Trophoblast cell (in vitro differentiated cells and primary cell): Measurements from ENCODE around the gene COA5.

Experiments
- DNase-seq, 2 donors: peaks; one replicate each; pipeline ENCODE4 v3.0.0-alpha.2; 2016
- H2AFZ ChIP-seq: 2 replicates; pipeline ENCODE4 v1.6.1; 2013; ENCODE audit warnings: low read length, moderate library complexity, mild to moderate bottlenecking; ENCODE audit not compliant: insufficient read depth, poor library complexity
- H2AK5ac ChIP-seq: 2 replicates; pipeline ENCODE4 v1.6.1; 2013; ENCODE audit warnings: mild to moderate bottlenecking, low read length
- H2BK120ac ChIP-seq: 2 replicates; pipeline ENCODE4 v1.6.1; 2013; ENCODE audit warnings: low read length, mild to moderate bottlenecking, moderate library complexity; ENCODE audit not compliant: insufficient read depth, poor library complexity
- H2BK12ac ChIP-seq: 2 replicates; pipeline ENCODE4 v1.6.1; 2013; ENCODE audit warnings: mild to moderate bottlenecking, low read length, moderate library complexity
- H2BK5ac ChIP-seq: 2 replicates; pipeline ENCODE4 v1.6.1; 2013; ENCODE audit warnings: low read length, low read depth, moderate library complexity, mild to moderate bottlenecking; ENCODE audit not compliant: poor library complexity
- H3K14ac ChIP-seq: 2 replicates; pipeline ENCODE4 v1.6.1; 2013; ENCODE audit warnings: mild to moderate bottlenecking, low read length
- H3K18ac ChIP-seq: 2 replicates; pipeline ENCODE4 v1.6.1; 2013; ENCODE audit warnings: mild to moderate bottlenecking, low read length
- H3K23ac ChIP-seq: 2 replicates; pipeline ENCODE4 v1.6.1; 2013; ENCODE audit warnings: low read length
- H3K27ac ChIP-seq: 2 replicates; pipeline ENCODE4 v1.5.1; 2013; ENCODE audit warnings: low read depth, mild to moderate bottlenecking, inconsistent platforms, low read length, moderate library complexity
- H3K27me3 ChIP-seq: 2 replicates; pipeline ENCODE4 v1.6.1; 2013; ENCODE audit warnings: inconsistent platforms, mild to moderate bottlenecking, low read length, moderate library complexity; ENCODE audit not compliant: insufficient read depth
- H3K36me3 ChIP-seq, 2 experiments: 1 replicate in 1 of 2; 2 replicates in 1 of 2; pipeline ENCODE4 v1.6.1; 2013; ENCODE audit warnings: low read length in 2 of 2, mild to moderate bottlenecking in 2 of 2, moderate library complexity in 1 of 2; ENCODE audit not compliant: insufficient read depth in 2 of 2, control insufficient read depth in 1 of 2
- H3K4ac ChIP-seq: 2 replicates; pipeline ENCODE4 v1.6.1; 2013; ENCODE audit warnings: low read depth, mild to moderate bottlenecking, low read length, moderate library complexity
- H3K4me1 ChIP-seq, 2 experiments: 1 replicate in 1 of 2; 2 replicates in 1 of 2; pipeline ENCODE4 v1.6.1; 2013; ENCODE audit warnings: low read length in 2 of 2, mild to moderate bottlenecking in 2 of 2, moderate library complexity in 1 of 2; ENCODE audit not compliant: insufficient read depth in 2 of 2, control insufficient read depth in 1 of 2
- H3K4me2 ChIP-seq: 2 replicates; pipeline ENCODE4 v1.6.1; 2013; ENCODE audit warnings: inconsistent platforms, mild to moderate bottlenecking, low read length, moderate library complexity
- H3K4me3 ChIP-seq: 2 replicates; pipeline ENCODE4 v1.5.1; 2013; ENCODE audit warnings: mild to moderate bottlenecking, low read depth, low read length, inconsistent platforms
- H3K79me1 ChIP-seq: one replicate; pipeline ENCODE4 v1.6.1; 2013; ENCODE audit warnings: low read length
- H3K79me2 ChIP-seq: 2 replicates; pipeline ENCODE4 v1.6.1; 2013; ENCODE audit warnings: low read length, mild to moderate bottlenecking; ENCODE audit not compliant: control insufficient read depth, insufficient read depth, poor library complexity
- H3K9ac ChIP-seq: 2 replicates; pipeline ENCODE4 v1.6.1; 2013; ENCODE audit warnings: mild to moderate bottlenecking, low read length
- H3K9me3 ChIP-seq: 2 replicates; pipeline ENCODE4 v1.6.1; 2013; ENCODE audit warnings: low read depth, mild to moderate bottlenecking, control low read depth, inconsistent platforms, low read length; ENCODE audit not compliant: insufficient read depth
- H4K12ac ChIP-seq: 2 replicates; pipeline ENCODE4 v1.6.1; 2013; ENCODE audit warnings: low read depth, mild to moderate bottlenecking, low read length, moderate library complexity
- H4K8ac ChIP-seq: 2 replicates; pipeline ENCODE4 v1.6.1; 2013; ENCODE audit warnings: low read depth, mild to moderate bottlenecking, low read length, moderate library complexity
- H4K91ac ChIP-seq: one replicate; pipeline ENCODE4 v1.6.1; 2013; ENCODE audit warnings: low read depth, mild to moderate bottlenecking, low read length, moderate library complexity
- WGBS: extraction: QIAGEN DNeasy Blood & Tissue Kit; methylation state at CpG from one replicate; pipeline ENCODE4 v1.1.7; 2013; ENCODE audit warnings: missing lambda C conversion rate; ENCODE audit not compliant: insufficient read length, insufficient coverage; ENCODE audit errors: extremely low coverage; 5-methylcytosine and 5-hydroxymethylcytosine counted together

Gene COA5

GRCh38 chr2:98623657-98624056 is 15.3 kb upstream of the COA5 start:
- Histone ChIP-seq H2BK5ac (no peak overlapping the region), H3K4me3 (no peak overlapping the region), H4K91ac (no peak overlapping the region), H3K4me1 (no peaks in the 10 kb centered on the region), H3K4ac (no peak overlapping the region), H2BK120ac (no peak overlapping the region), H3K14ac (no peak overlapping the region), H3K18ac (no peak overlapping the region), H3K9me3 (no peaks in the 10 kb centered on the region), H4K12ac (peak overlapping the region; percentile 54), H3K23ac (no peak overlapping the region), H2BK12ac (no peak overlapping the region), H4K8ac (no peak overlapping the region), H2AFZ (no peak overlapping the region), H3K9ac (no peak overlapping the region), H3K27me3 (no peaks in the 10 kb centered on the region), H3K27ac (no peak overlapping the region), H3K36me3 (peaks cover 0 to 1% of the 10 kb centered on the region in 2 experiments), H3K79me2 (no peaks in the 10 kb centered on the region), H3K79me1 (no peaks in the 10 kb centered on the region), H3K4me2 (no peak overlapping the region), H2AK5ac (no peak overlapping the region)
- DNase-seq = no peak
- WGBS = no CpG with 5 or more reads among the region's 5 CpGs

GRCh38 chr2:98617149-98617548 is 8.8 kb upstream of the COA5 start:
- H3K27ac ChIP-seq = no peak overlapping the region

GRCh38 chr2:98615481-98615880 is 7.2 kb upstream of the COA5 start:
- no peak overlapping the region for H2AK5ac ChIP-seq
- H3K27me3 ChIP-seq = no peaks in the 10 kb centered on the region
- no peaks in the 10 kb centered on the region for H3K9me3 ChIP-seq
- H3K23ac ChIP-seq = no peak overlapping the region
- no peak overlapping the region for H3K18ac ChIP-seq
- H2BK120ac ChIP-seq = no peak overlapping the region
- no peaks in the 10 kb centered on the region for H3K79me1 ChIP-seq
- peak; percentile 50 to 61 for DNase-seq
- H3K36me3 ChIP-seq = peaks cover 19 to 37% of the 10 kb centered on the region in 2 experiments
- H3K4me3 ChIP-seq = no peak overlapping the region
- no peak overlapping the region for H4K12ac ChIP-seq
- H3K9ac ChIP-seq = no peak overlapping the region
- H3K4me1 ChIP-seq = no peaks in the 10 kb centered on the region
- H3K27ac ChIP-seq = no peak overlapping the region
- no peak overlapping the region for H2AFZ ChIP-seq
- no peaks in the 10 kb centered on the region for H3K79me2 ChIP-seq
- no peak overlapping the region for H3K4ac ChIP-seq
- no peak overlapping the region for H4K8ac ChIP-seq
- H4K91ac ChIP-seq = no peak overlapping the region
- no CpG with 5 or more reads among the region's 5 CpGs for WGBS
- H3K14ac ChIP-seq = no peak overlapping the region
- no peak overlapping the region for H2BK5ac ChIP-seq
- H2BK12ac ChIP-seq = no peak overlapping the region
- no peak overlapping the region for H3K4me2 ChIP-seq

More at GRCh38 chr2:98617149-98617548, 8.8 kb upstream of the COA5 start:
- H2BK120ac ChIP-seq = no peak overlapping the region
- H3K79me1 ChIP-seq = no peaks in the 10 kb centered on the region
- no peak overlapping the region for H3K4me2 ChIP-seq
- H4K8ac ChIP-seq = no peak overlapping the region
- no CpG with 5 or more reads among the region's 5 CpGs for WGBS
- H3K23ac ChIP-seq = no peak overlapping the region
- peaks cover 15 to 33% of the 10 kb centered on the region in 2 experiments for H3K36me3 ChIP-seq
- no peak overlapping the region for H3K4ac ChIP-seq
- H2AFZ ChIP-seq = no peak overlapping the region
- no peak overlapping the region for H2AK5ac ChIP-seq
- H2BK5ac ChIP-seq = no peak overlapping the region
- no peak overlapping the region for H3K9ac ChIP-seq
- no peak overlapping the region for H2BK12ac ChIP-seq
- H3K4me1 ChIP-seq = no peaks in the 10 kb centered on the region
- H4K91ac ChIP-seq = no peak overlapping the region
- no peak for DNase-seq
- no peak overlapping the region for H3K4me3 ChIP-seq
- H4K12ac ChIP-seq = no peak overlapping the region
- H3K18ac ChIP-seq = no peak overlapping the region
- no peaks in the 10 kb centered on the region for H3K79me2 ChIP-seq
- no peaks in the 10 kb centered on the region for H3K9me3 ChIP-seq
- H3K14ac ChIP-seq = no peak overlapping the region
- H3K27me3 ChIP-seq = no peaks in the 10 kb centered on the region

GRCh38 chr2:98614024-98614739 is 5.9 kb upstream of the COA5 start:
- Histone ChIP-seq H4K91ac (no peak overlapping the region), H2AK5ac (no peak overlapping the region), H2AFZ (no peak overlapping the region), H3K36me3 (peaks cover 21 to 39% of the 10 kb centered on the region in 2 experiments), H2BK12ac (no peak overlapping the region), H3K4me1 (peaks cover 3 to 5% of the 10 kb centered on the region in 2 experiments), H3K23ac (no peak overlapping the region), H3K27me3 (no peaks in the 10 kb centered on the region), H3K79me1 (peaks cover 1% of the 10 kb centered on the region), H3K9me3 (no peaks in the 10 kb centered on the region), H2BK5ac (no peak overlapping the region), H3K79me2 (peaks cover 3% of the 10 kb centered on the region), H3K18ac (no peak overlapping the region), H3K14ac (no peak overlapping the region), H3K27ac (no peak overlapping the region), H4K12ac (no peak overlapping the region), H3K4me2 (no peak overlapping the region), H4K8ac (no peak overlapping the region), H2BK120ac (no peak overlapping the region), H3K9ac (no peak overlapping the region), H3K4ac (no peak overlapping the region), H3K4me3 (no peak overlapping the region)
- WGBS = no CpG with 5 or more reads among the region's 9 CpGs
- DNase-seq = no peak
